PC-9 (cell line): Measurements from ENCODE around the gene EHD4. TPM values are rescaled to one million over a fixed set of nuclear protein-coding genes. Genes with fewer than 3 reads are reported as not detected.

Experiments
- BruUV-seq: library from RNA; stranded (reverse); fragments of 400-500 nt; replicated peaks from 2 replicates; lab custom pipeline; 2021; lab: Mats Ljungman, UMichigan
- CTCF ChIA-PET: fragments of 300-600 bp; sonication (Branson Sonifier 250); formaldehyde crosslinking; loops from one replicate; lab custom pipeline; 2022; ENCODE audit warnings: antibody characterized with exemption; lab: Charles Lee
- POLR2A ChIA-PET: fragments of 300-600 bp; sonication (Branson Sonifier 250); formaldehyde crosslinking; loops from one replicate; lab custom pipeline; 2022; ENCODE audit warnings: antibody characterized with exemption; ENCODE audit not compliant: unreplicated experiment; lab: Charles Lee
- DNase-seq, 2 experiments: peaks; one replicate each; pipeline versions ENCODE4 v3.0.0 to v3.0.0-alpha.2; 2015 to 2022; ENCODE audit warnings: mixed read lengths in 1 of 2
- H2AFZ ChIP-seq: fragments of 200-600 bp; sonication (generic); 2 replicates; pipeline ENCODE4 v1.8.1; 2017; ENCODE audit warnings: antibody characterized with exemption
- H3F3A ChIP-seq: fragments of 200-600 bp; sonication (generic); 2 replicates; pipeline ENCODE4 v1.8.1; 2017; ENCODE audit warnings: antibody characterized with exemption, mild to moderate bottlenecking, low read depth; ENCODE audit not compliant: insufficient read depth
- H3K27ac ChIP-seq: fragments of 200-600 bp; sonication (generic); 2 replicates; pipeline ENCODE4 v1.6.1; 2016; ENCODE audit warnings: mixed run types
- H3K27me3 ChIP-seq: fragments of 200-600 bp; sonication (generic); 2 replicates; pipeline ENCODE4 v1.6.1; 2016; ENCODE audit warnings: low read depth, mixed run types; ENCODE audit not compliant: insufficient read depth
- H3K36me3 ChIP-seq: fragments of 200-600 bp; sonication (generic); 2 replicates; pipeline ENCODE4 v1.6.1; 2016; ENCODE audit warnings: low read depth, mixed run types
- H3K4me1 ChIP-seq: fragments of 200-600 bp; sonication (generic); replicated peaks from 2 replicates; pipeline ENCODE4 v1.6.1; 2016; ENCODE audit warnings: mixed run types; ENCODE audit not compliant: insufficient read depth
- H3K4me2 ChIP-seq: fragments of 200-600 bp; sonication (generic); 2 replicates; pipeline ENCODE4 v1.6.1; 2017; ENCODE audit warnings: mixed run types
- H3K4me3 ChIP-seq: fragments of 200-600 bp; sonication (generic); 2 replicates; pipeline ENCODE4 v1.6.1; 2016; ENCODE audit warnings: mixed run types
- H3K79me2 ChIP-seq: fragments of 200-600 bp; sonication (generic); 2 replicates; pipeline ENCODE4 v1.6.1; 2017; ENCODE audit warnings: low read depth, mixed run types
- H3K9me2 ChIP-seq: fragments of 200-600 bp; sonication (generic); 2 replicates; pipeline ENCODE4 v1.8.1; 2017; ENCODE audit warnings: mild to moderate bottlenecking; ENCODE audit not compliant: insufficient read depth
- H3K9me3 ChIP-seq: fragments of 200-600 bp; sonication (generic); 2 replicates; pipeline ENCODE4 v1.8.1; 2016; ENCODE audit warnings: low read depth; ENCODE audit not compliant: insufficient read depth
- H4K20me1 ChIP-seq: fragments of 200-600 bp; sonication (generic); 2 replicates; pipeline ENCODE4 v1.8.1; 2017; ENCODE audit not compliant: insufficient read depth
- CTCF ChIP-seq: fragments of 200-600 bp; sonication (generic); conservative IDR thresholded peaks from 2 replicates; pipeline ENCODE4 v1.6.1; 2017; ENCODE audit warnings: mixed run types, antibody characterized with exemption, mild to moderate bottlenecking, moderate library complexity
- EZH2 ChIP-seq: fragments of 200-600 bp; sonication (generic); IDR thresholded peaks from 2 replicates; pipeline ENCODE4 v1.8.0; 2017; ENCODE audit warnings: antibody characterized with exemption, low read depth
- intact Hi-C: fragments of 100-400 bp; cut with micrococcal nuclease; formaldehyde crosslinking; loops from one replicate; pipeline ENCODE4 v1.10.0; 2022; ENCODE audit not compliant: unreplicated experiment
- total RNA-seq: library from RNA; stranded (reverse); gene quantifications from 2 replicates; pipeline ENCODE4 v1.2.3, GENCODE V29; 2021

EHD4 gene
- total RNA-seq, 1 experiment from 2014 or later = 18.1 TPM

GRCh38 chr15:41854443-41854842, 117.9 kb downstream of the EHD4 start:
- no peaks in the 10 kb centered on the region for H3K79me2 ChIP-seq
- POLR2A ChIA-PET = interaction anchor here (0.6 kb wide), 1 partner anchor 71 kb away, joined by 3 read pairs; no protein-coding TSS in a partner anchor

GRCh38 chr15:41853831-41854230, 118.5 kb downstream of the EHD4 start:
- ChIA-PET CTCF (no interaction called here), POLR2A (interaction anchor here (0.6 to 0.8 kb wide), 2 partner anchors 15 to 71 kb away, joined by 3 to 4 read pairs; partner anchors contain the start of gene PLA2G4B)
- no peaks in the 10 kb centered on the region for H3K36me3 ChIP-seq
- TF ChIP-seq CTCF = no peak
- no peak for TF ChIP-seq EZH2
- H3K27me3 ChIP-seq = no peaks in the 10 kb centered on the region
- H3K9me2 ChIP-seq = no peaks in the 10 kb centered on the region
- no TSS peak for BruUV-seq
- H3K9me3 ChIP-seq = no peaks in the 10 kb centered on the region
- no peak overlapping the region for H2AFZ ChIP-seq
- H3K79me2 ChIP-seq = no peaks in the 10 kb centered on the region
- H3K4me3 ChIP-seq = no peak overlapping the region
- no peaks in the 10 kb centered on the region for H4K20me1 ChIP-seq
- intact Hi-C loops = no loop called here
- DNase-seq = no peak
- no peaks in the 10 kb centered on the region for H3K4me1 ChIP-seq
- no peak overlapping the region for H3K27ac ChIP-seq
- no peak overlapping the region for H3K4me2 ChIP-seq
- H3F3A ChIP-seq = no peaks in the 10 kb centered on the region

More at GRCh38 chr15:41854443-41854842, 117.9 kb downstream of the EHD4 start:
- no TSS peak for BruUV-seq
- Histone ChIP-seq H2AFZ (no peak overlapping the region), H3K27me3 (no peaks in the 10 kb centered on the region), H3K9me2 (no peaks in the 10 kb centered on the region), H3K4me2 (no peak overlapping the region), H4K20me1 (no peaks in the 10 kb centered on the region), H3K4me3 (no peak overlapping the region), H3K9me3 (no peaks in the 10 kb centered on the region), H3K27ac (no peak overlapping the region), H3K36me3 (no peaks in the 10 kb centered on the region), H3F3A (no peaks in the 10 kb centered on the region), H3K4me1 (no peaks in the 10 kb centered on the region)
- intact Hi-C loops = no loop called here
- TF ChIP-seq CTCF = no peak
- no peak for TF ChIP-seq EZH2
- CTCF ChIA-PET = no interaction called here
- DNase-seq = no peak

- Histone ChIP-seq H3K9me3 (no peaks in the 10 kb centered on the region), H2AFZ (no peak overlapping the region), H3F3A (no peaks in the 10 kb centered on the region), H4K20me1 (no peaks in the 10 kb centered on the region), H3K27me3 (no peaks in the 10 kb centered on the region), H3K4me2 (no peak overlapping the region), H3K4me3 (no peak overlapping the region), H3K79me2 (no peaks in the 10 kb centered on the region), H3K4me1 (no peaks in the 10 kb centered on the region), H3K9me2 (no peaks in the 10 kb centered on the region), H3K27ac (no peak overlapping the region), H3K36me3 (no peaks in the 10 kb centered on the region)
- POLR2A ChIA-PET = interaction anchor here (0.8 kb wide), 1 partner anchor 14 kb away, joined by 4 read pairs; the partner anchor contains the start of gene PLA2G4B
- CTCF ChIA-PET = no interaction called here
- DNase-seq = no peak
- TF ChIP-seq EZH2 (no peak), CTCF (no peak)
- intact Hi-C loops = no loop called here
- BruUV-seq = no TSS peak
Observed at GRCh38 chr15:41852736-41853590, 119.4 kb downstream of the EHD4 start.
